Retinal pigment epithelial cell (primary cell): Measurements from ENCODE around the gene RORB.

Experiments
- DNase-seq: peaks from one replicate; pipeline ENCODE4 v3.0.0-alpha.2; 2010; ENCODE audit warnings: low read depth
- H3K4me3 ChIP-seq: 2 replicates; pipeline ENCODE4 v1.5.1; 2011; ENCODE audit warnings: mild to moderate bottlenecking, low read length, control low read depth, moderate library complexity
- CTCF ChIP-seq: conservative IDR thresholded peaks from 2 replicates; pipeline ENCODE4 v1.5.1; 2011; ENCODE audit warnings: low read depth, low read length, control low read depth, inconsistent platforms

RORB gene

DNA sequence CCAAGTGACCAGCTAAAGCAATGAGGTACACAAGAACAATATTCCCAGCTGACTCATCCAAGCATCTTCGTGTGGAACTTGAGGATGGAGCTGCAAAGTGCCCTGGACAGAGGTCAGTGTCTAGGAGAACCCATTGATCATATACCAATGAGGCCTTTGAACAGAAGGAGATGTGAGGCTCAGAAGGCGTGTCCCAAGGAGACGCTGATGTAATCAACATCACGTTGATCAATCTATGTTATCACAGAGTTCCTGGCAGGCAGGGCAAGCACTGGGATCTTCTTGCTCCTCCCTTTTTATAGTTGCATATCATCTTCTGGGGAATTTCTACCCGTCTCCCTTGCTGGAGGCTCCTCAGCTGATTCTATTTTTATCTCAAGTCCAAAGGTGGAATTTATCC, 227.2 kb downstream of the RORB start:
- TF ChIP-seq CTCF, result no peak
- no peak overlapping the region for H3K4me3 ChIP-seq

DNA sequence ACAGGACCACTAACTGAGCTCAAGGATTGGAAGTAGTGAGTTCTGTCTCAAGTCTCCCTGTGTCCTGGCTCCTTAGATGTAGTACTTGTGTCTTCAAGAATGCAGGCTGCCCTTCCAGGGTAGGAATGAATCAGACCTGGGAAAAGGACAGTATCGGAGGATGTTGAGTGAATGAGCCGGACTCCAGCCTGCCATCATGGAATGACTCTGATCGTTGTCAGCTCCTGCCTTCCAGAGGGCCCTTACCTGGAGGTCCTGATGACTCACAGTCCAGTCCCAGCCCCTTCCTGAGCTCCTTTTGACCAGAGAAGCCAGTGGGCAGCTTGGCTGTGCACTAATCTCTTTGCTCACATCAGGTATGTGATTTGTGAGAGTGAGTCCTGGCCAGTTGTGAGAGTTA, 229.4 kb downstream of the RORB start:
- no peak for TF ChIP-seq CTCF
- H3K4me3 ChIP-seq, result no peak overlapping the region
- DNase-seq, result no peak

More for the DNA sequence above, 227.2 kb downstream of the RORB start:
- DNase-seq, result no peak

GRCh38 chr9:74728176-74728575, 231.0 kb downstream of the RORB start:
- no peak for TF ChIP-seq CTCF
- DNase-seq, result no peak

DNA sequence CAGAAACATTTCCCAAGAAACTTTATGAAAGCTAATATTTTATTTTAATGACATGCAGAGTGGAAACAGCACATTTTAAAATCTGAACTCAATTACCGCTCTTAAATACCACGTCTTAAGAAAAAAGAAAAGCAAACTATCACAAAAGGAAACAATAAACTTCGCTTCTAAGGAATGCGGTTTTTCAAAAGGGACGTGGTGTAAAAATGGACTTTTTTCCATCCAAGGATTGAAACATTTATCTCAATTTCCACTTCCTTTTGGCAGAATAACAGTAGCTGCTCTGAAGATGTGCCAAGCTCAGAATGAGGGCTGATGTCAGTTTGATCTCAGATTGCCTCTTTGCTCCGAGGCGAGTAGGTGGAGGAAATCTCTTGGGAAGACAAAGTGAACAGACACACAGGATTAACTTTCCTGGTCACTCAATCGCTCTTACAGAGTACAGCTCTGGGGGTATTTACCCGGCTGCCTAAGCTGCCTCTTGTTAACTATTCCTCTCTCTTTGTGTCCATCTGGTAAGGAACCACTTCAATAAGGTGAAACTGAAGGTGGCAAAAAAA, 232.1 kb downstream of the RORB start:
- no peak overlapping the region for H3K4me3 ChIP-seq
- no peak for TF ChIP-seq CTCF
- DNase-seq, result no peak

More at GRCh38 chr9:74728176-74728575, 231.0 kb downstream of the RORB start:
- no peak overlapping the region for H3K4me3 ChIP-seq

DNA sequence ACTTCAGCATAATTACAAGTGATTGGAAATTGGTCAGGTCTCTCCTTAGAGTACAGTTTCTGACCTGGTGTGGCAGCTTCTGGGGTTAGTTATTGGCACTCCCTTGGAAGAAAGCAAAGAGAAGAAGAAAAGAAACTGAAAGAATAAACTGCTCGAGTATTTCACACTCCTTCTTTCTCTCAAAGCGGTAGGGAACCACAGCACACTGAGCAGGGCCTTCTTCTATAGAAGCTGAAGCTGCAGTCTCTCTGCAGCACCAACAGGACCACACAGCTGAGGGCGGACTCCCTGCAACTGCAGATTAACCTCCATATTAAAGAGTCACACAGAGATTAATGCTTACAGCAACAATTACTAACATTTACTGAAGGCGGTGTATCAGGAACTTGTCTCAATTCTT, 238.6 kb downstream of the RORB start:
- no peak overlapping the region for H3K4me3 ChIP-seq
- no peak for DNase-seq
- no peak for TF ChIP-seq CTCF

DNA sequence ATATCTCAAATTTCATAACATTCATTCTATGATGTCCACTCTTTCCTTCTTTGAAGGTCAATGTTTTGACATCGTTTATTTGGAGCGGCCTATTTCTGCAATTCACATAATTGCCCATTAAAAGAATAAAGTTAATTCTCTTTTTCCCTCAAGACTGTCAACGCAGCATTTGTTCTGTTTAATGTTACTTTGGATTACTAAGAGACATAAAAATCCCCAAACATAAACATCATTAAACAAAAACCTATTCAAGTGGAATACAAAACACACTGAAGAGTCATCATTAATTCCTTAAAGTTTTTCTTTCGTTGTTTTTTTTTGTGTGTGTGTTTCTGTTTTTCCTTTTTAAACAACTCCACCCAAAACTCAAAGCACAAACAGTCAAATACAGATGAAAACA, 239.5 kb downstream of the RORB start:
- TF ChIP-seq CTCF, result no peak
- no peak for DNase-seq

DNA sequence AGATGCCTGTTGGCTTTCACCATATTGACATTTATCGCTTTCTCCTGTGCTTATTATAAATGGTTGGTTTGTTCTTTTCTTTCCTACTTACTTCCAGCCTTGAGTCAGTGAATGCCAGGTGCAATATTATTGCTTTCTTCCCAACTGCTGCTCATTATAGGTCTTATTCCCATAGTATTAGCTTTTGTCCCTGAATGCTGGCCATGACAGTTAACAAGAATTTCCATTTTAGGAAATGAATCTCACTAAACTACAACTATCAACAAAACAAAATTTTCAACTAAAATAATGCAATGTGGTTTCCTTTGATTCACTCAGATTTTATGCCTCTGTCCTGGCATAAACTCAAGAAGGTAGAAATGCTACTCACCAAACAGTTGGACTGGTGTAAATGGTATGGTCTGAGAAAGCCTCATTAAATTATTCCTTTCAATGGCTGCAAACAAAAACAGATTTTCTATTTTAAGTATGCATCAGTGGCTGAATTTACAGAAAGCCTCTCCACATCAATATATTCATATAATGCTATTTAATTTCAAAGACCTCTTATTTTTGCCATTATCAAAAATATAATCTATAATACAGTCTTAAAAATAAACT, 245.2 kb downstream of the RORB start:
- no peak for TF ChIP-seq CTCF
- no peak overlapping the region for H3K4me3 ChIP-seq
- DNase-seq, result no peak

More for the DNA sequence above, 239.5 kb downstream of the RORB start:
- no peak overlapping the region for H3K4me3 ChIP-seq
